T-helper 1 cell treated with Interleukin-12 subunit alpha and Interleukin-12 subunit beta and Interleukin-4 antibody, amounts not matched to agents 30 ng/mL and 1 ng/mL, for 36 hours (primary cell): ENCODE data around the gene HES1. TPM values are rescaled to one million over a fixed set of nuclear protein-coding genes. Genes with fewer than 3 reads are reported as not detected.
"Not testable (repeated sequence)": the region's sequence is repeated elsewhere in the genome, so short reads cannot be mapped to it uniquely, and the experiment has no call there.

Experiments used
- intact Hi-C: fragments of 100-400 bp; cut with micrococcal nuclease; formaldehyde crosslinking; loops from one replicate; pipeline ENCODE4 v1.15.1; 2024
- total RNA-seq: library from RNA; stranded (reverse); gene quantifications from 2 replicates; pipeline ENCODE4 v1.2.3, GENCODE V29; 2022

The HES1 gene
- total RNA-seq, 1 donor from 2014 or later: 10.8 TPM

DNA sequence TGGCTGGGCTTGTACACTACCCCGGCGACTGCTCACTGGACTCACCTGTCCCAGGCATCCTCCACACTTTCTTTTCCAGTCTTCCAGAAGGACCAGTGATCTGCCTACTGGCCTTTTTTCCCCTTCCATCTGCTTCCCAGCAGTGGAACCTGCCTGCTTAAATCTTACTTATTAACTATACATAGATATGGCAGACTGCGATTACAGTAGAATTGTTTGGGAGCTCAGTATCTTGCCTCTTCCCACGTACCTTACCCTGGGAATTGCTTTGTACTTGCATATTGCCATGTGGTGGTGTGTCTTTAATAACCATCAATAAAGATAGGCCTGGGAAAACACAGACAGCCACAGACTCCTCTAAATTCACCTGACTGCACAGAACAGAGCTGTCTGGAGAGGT is 11.8 kb upstream of the HES1 start:
- intact Hi-C loops: no loop called here

DNA sequence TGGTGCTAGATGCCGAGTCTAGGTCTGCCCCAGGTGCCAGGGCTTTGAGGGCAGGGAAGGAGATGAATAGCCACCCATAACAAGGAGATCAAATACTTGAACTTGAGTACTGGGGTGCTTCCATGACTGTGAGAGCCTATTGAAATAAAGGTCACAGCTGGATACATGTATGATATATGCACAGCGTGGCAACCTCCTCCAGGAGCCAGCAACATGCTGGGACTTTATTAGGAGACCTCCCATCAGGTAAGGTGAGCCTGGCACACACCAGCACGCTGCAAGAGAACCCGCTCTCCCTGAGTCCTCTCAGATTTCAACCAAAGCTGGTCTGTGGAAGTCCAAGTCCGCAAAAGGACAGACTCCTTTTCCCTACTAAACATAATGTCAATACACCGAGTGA is 10.5 kb upstream of the HES1 start:
- intact Hi-C loops: no loop called here

DNA sequence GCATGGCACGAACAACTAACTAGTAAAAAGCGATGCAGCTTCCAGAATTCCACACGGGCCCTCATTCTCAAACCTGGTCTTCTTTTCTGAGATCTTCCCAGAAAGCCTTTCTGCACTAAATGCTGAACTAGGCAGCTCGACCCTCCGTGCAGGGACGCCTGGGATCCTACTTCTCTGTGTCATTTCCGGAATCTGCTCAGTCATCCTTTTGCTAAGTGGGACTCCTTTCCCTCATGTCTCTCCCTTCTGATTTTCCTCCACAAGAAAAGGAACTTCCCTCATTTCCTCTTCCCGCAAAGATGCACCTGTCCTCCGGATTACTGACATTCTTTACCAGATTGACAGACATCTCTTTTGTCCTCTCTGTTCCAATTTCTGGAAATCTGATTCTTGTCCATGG is 9.2 kb upstream of the HES1 start:
- intact Hi-C loops: no loop called here

DNA sequence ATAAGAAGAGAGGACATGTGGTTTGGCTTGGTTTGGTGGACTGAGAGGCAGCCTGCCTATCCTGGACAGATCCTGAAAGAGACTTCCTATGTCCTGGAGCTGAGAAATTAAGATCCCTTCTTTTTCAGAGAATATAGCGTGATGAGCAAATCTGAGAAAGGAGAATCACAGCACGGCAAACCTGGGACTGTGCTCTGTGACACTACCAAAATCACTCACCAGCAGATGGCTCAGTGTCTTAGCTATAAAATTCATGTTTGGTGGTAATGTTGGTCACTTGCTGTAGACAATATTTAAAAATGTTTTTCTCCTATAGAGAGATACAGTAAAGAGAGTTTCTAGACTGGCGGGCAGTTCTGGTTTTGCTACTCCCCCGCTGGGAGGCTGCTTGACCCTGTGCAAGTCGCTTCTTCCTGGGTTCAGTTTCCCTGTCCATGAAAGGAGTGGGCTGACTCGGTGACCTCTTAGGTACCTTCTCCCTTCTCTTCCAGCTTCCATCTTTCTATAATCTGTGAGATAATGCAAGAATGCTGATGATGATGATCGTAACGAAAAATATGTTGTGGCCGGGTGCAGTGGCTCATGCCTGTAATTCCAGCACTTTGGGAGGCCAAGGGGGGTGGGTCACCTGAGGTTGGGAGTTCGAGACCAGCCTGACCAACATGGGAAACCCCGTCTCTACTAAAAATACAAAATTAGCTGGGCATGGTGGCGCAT is 7.6 kb upstream of the HES1 start:
- intact Hi-C loops: no loop called here

DNA sequence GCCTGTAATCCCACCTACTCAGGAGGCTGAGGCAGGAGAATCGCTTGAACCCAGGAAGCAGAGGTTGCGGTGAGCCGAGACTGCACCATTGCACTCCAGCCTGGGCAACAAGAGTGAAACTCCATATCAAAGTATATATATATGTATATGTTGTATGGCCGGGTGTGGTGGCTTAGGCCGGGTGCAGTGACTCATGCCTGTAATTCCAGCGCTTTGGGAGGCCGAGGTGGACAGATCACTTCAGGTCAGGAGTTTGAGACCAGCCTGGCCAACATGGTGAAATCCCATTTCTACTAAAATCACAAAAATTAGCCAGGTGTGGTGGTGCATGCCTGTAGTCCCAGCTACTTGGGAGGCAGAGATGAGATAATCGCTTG is 7.0 kb upstream of the HES1 start:
- intact Hi-C loops: not testable (repeated sequence)

DNA sequence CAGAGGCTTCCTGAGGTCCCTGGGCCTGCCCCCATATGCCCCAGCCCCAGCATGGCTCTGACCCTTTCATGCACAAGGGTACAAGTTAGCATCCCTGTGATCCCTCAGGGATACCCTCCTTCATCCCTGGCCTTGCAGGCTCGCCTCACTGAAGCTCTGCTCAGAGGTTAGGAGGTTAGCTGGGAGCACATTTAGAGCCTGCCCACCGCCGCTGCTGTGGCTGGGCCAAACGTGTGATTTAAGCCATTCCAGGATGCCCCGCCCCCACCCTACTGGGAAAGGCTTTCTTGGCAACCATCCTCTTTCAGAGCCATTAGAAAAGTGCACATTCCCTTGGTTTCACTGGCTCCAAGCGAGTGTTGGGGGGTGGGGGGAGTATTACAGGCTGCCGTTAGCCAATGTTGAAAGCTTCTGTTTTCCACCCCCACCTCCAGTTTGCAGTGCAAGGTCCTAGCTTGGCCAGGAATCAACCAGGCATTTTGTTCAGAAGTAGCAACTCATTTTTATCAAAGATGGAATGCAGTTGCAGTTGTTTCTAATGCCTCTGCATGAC is 6.3 kb upstream of the HES1 start:
- intact Hi-C loops: loop anchor here (10.0 kb wide), 1 partner anchor 1415 kb away; the partner anchor contains the start of gene PPP1R2

DNA sequence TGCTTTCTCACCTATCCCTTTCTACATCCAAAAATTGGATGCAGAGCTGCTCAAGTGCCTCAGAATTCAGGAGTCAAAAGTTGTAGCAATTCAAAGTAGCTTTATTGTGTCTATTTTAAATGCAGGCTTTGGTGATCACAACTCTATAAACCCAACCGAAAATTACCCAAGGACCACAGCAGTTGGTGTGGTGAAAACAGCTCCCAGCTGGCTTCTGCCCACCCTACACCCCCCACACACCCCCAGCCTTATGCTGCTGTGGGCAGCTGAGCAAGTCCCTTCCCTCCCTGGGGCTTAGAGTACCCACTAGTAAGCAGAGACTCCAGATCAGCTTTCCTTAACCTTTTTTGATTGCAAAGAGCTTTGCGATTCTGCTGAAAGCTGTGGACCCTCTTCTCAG is 5.8 kb upstream of the HES1 start:
- intact Hi-C loops: loop anchor here (10.0 kb wide), 1 partner anchor 1415 kb away; the partner anchor contains the start of gene PPP1R2

DNA sequence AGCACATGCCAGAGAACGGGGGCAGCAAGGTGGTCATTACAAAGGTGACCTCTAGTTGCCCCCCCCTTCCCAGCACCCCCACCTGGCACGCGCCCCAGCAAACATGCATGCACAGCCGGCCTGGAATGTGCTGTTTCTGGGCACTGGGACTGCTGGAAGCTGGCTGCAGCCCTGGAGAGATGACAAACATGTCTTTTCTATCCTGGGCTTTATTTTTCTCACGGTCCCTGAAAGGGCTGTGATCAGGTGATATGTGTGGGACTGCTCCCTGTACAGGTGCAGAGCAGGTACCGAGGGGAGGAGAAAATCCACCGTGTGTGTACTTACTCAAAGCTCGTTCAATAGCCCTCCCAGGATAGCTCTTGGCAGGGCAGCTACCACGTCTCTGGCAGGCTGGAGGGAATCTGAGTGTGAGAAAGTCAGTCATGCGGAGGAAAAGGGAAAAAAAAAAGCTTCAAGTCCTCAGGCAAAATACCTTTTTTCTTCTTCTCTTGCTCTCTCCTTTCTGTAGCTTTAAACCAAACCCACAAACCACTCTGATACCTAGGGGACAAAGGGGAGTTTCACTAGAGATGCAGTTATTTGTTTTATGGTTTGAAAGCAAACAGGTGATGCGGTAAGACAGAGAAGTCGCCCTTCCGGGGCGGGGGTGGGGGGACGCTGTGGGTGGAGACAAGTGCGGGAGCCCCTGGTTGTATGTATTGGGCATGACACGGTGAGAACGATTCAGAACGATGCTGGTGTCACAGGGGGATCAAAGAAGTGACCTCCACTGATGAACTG is 5.0 kb upstream of the HES1 start:
- intact Hi-C loops: loop anchor here (10.0 kb wide), 1 partner anchor 1414 kb away; the partner anchor contains the start of gene PPP1R2

DNA sequence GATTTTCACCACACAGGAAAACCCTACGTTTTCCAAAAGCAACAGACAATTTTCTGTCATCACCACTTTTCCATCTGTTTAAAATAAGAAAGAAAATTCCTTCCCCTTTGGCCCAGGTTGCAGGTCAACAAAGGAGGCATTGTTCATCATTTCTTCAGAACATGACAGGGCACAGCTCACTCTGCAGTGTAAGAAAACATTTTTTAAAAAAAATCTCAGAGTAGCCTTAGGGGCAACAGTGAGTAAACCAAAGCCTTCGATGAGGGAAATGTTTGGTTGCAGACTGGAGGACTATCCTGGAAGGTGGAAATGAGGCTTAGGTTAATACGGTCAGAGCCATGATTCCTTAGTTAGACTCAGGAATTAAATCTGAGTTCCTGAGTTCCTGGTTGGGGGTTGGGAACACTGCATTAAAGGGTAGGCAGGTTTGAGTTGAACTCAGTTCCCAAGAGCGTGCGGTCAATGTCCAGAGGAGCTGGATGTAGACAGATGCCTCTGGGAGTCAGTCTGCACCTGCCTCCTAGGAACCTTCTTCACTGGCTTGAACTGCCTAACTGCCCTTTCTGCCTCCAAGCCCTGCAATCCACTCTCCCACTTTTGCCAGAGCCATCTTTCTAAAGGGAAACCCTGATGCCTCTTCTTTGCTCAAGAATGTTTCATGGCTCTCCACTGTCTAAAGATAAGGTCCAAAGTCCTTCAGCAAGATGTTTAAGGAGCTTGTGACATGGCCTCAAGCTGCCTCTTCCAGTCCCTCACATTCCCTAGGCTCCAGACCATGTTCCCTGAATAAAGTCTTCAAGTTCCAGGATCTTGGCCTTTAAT is 3.3 kb upstream of the HES1 start:
- intact Hi-C loops: loop anchor here (10.0 kb wide), 1 partner anchor 1412 kb away; the partner anchor contains the start of gene PPP1R2

DNA sequence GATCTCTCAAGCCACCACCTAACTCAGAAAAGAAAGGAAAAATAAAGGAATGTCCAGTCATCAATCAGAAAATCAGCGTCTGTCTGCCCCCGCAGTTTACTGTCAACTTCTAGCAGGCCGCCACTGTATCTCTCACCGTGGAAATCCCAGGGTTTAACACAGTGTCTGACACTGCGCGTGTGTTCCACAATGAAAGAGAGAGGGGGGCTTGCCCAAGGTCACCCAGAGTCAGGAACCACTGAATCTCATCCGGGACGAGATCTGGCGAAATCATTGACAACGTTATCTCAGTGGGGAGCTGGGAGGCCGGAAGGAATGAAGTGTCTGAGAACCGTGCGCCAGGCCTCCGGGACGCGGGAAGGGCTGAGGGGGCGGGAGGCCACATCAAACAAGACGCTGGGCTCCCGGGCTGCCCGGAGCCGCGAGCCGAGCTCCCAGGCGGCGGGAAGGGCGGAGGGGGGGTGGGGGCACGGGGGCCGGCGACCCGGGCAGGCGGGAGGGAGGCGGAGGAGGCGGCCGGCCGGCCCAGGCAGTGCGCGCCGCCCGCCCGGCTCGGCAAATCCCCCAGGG is 2.2 kb upstream of the HES1 start:
- intact Hi-C loops: loop anchor here (1.0 to 10.0 kb wide), 3 partner anchors 121 to 1411 kb away; partner anchors contain the start of gene PPP1R2

DNA sequence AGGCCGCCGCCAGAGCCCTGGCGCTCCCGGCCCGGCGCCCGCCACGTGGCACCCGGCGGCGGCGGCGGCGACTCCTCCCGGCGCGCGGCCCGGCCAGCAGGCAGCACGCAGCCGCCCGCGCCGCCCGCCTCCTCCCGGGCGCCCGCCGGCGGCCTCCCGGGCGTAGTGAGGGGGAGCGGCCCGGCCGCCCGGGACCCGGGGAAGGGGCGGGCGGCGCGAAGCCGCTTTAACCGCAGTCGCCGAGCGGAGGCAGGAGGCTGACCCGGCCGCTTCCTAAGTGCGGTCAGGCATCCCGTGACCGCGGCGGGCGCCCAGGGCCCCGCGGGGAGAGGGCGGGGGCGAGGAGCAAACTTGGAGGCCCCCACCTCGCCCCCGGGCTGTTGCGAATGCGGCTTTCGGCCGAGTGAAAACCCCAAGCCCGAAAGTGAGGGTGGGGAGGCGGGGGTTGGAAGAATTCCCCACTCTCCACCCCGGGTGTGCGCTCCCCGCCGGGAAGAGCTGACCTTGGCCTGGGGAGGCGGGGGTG is 1.7 kb upstream of the HES1 start:
- intact Hi-C loops: loop anchor here (1.0 to 10.0 kb wide), 3 partner anchors 121 to 1411 kb away; partner anchors contain the start of gene PPP1R2

DNA sequence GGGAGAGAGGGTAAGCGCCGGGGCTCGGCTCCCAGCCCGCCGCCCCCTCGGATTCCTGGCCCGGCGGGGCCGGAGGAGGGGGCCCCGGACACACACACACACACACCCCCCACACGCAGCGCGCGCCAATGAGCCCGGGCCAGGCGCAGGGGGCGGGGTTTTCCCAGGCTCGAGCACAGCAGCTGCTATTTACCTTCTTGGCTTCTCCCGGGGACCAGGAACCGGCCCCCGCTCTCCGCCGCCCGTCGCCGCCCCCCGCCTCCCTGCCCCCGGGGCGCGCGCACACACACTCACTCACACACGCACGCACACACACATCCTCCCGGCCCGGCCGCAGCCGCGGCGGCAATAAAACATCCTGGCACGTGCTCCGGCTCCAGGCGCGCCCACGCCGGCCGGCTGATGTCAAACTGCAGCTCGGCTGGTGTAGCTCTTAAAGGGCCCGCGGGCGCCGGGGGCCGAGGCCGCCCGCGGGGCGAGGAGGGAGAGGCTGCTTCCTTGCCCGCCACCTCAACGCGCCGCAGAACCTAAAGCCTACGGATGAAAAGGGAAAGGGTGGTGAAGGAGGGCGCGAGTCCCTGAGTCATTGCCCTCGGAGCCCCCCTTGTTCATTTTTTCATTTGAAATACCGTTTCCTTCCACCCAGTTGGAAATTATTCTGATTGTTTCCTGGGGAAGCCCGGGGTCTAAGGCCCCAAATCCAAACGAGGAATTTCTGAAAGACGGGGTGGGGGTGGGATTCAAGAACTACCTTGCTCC is 1.0 kb upstream of the HES1 start:
- intact Hi-C loops: loop anchor here (1.0 to 10.0 kb wide), 9 partner anchors 32 to 1410 kb away; partner anchors contain the start of gene PPP1R2

DNA sequence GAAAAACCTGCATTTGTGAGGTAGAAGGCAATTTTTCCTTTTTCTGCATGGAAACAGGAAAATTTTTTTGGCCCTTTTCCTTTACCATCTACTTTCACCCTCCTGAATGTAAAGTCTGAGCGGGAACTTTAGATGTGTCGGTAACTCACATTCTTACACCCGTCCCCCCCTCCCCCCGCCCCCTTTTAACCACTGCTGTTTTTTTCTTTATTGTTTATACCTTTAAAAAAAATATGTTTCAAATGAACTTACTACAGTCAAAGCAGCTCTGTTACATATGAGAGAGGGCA is 487 bp upstream of the HES1 start:
- intact Hi-C loops: loop anchor here (1.0 to 10.0 kb wide), 8 partner anchors 32 to 1409 kb away; partner anchors contain the start of gene PPP1R2

DNA sequence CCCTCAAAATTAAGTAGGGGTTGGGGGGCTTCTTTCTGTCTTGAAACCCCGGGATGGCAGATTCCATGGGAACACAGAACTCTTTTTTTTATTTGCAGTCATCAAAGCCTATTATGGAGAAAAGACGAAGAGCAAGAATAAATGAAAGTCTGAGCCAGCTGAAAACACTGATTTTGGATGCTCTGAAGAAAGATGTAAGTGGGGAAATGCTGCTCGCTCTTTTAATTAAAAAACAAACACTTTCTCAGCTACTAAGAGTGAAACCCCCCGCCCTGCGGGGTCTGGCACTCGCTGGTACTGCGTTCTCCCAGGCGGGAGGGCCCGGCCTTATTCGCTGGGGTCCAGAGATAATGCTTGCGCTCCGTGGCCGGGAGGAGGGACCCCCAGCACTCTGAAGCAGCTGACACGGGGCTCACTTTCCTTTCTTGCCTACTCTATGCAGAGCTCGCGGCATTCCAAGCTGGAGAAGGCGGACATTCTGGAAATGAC is 615 bp downstream of the HES1 start:
- intact Hi-C loops: loop anchor here (1.0 to 10.0 kb wide), 8 partner anchors 66 to 1408 kb away; partner anchors contain the start of gene PPP1R2

DNA sequence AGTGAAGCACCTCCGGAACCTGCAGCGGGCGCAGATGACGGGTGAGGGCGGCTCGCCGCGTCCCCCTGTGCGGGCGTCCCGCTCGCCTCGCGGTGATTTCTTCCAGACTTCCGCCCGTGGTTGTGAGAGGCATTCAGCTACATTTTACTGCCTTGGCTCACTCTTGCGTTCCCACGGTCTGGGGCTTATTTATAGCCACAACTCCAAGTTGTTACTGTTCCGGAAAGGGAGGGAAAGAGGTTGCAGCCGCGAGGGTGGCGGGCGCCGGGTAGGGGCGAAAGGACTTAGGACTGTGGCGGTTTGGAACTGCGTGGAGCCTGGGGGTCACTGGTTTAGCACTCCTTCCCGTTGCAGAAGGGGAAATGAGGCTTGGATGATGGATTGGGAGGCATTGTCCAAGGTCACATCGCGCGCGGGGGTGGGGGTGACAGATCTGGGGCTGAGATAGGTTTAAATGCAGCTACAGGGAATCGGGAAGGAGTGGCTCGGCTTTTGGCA is 1.1 kb downstream of the HES1 start:
- intact Hi-C loops: loop anchor here (1.0 to 10.0 kb wide), 7 partner anchors 66 to 1408 kb away; partner anchors contain the start of gene PPP1R2

DNA sequence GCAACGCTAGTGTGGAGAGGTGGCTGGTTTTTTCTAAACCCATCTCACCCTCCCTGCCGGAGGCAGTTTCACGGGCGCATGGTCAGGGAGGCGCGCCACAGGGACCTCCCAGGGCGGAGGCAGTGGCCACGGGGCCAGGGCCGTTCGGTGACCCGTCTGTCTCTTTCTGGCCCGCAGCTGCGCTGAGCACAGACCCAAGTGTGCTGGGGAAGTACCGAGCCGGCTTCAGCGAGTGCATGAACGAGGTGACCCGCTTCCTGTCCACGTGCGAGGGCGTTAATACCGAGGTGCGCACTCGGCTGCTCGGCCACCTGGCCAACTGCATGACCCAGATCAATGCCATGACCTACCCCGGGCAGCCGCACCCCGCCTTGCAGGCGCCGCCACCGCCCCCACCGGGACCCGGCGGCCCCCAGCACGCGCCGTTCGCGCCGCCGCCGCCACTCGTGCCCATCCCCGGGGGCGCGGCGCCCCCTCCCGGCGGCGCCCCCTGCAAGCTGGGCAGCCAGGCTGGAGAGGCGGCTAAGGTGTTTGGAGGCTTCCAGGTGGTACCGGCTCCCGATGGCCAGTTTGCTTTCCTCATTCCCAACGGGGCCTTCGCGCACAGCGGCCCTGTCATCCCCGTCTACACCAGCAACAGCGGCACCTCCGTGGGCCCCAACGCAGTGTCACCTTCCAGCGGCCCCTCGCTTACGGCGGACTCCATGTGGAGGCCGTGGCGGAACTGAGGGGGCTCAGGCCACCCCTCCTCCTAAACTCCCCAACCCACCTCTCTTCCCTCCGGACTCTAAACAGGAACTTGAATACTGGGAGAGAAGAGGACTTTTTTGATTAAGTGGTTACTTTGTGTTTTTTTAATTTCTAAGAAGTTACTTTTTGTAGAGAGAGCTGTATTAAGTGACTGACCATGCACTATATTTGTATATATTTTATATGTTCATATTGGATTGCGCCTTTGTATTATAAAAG is 1.8 kb downstream of the HES1 start:
- intact Hi-C loops: loop anchor here (1.0 to 10.0 kb wide), 8 partner anchors 67 to 1407 kb away; partner anchors contain the start of gene PPP1R2

DNA sequence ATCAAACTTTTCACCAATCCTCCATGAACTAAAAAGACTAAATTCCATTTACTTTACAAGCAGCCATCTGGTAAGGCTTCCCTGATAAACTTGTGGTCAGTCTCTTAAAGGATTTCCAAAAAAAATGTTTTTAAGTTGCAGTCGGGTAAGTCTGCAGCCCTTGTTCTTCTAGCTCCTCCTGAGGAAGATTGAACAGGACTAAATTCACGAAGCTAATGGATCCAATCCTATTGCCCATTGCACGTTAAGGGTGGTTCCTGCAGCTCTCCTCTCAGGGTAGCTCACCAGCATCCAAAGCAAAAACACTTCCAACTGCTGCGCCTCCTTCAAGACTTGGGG is 2.8 kb downstream of the HES1 start:
- intact Hi-C loops: loop anchor here (2.0 to 10.0 kb wide), 4 partner anchors 350 to 1406 kb away; partner anchors contain the start of gene PPP1R2
